Stomach (tissue), 4 donors: Measurements from ENCODE around the gene TAT.

Experiments used
- EP300 ChIP-seq: sonication (generic); formaldehyde crosslinking; IDR thresholded peaks from one replicate; pipeline ENCODE4 v1.6.1; 2017; ENCODE audit warnings: antibody characterized with exemption
- POLR2A ChIP-seq, 4 donors: fragments of 450-650 bp; IDR thresholded peaks; one replicate each; pipeline ENCODE4 v1.6.1; 2016; ENCODE audit warnings: antibody characterized with exemption in 4 of 4, control low read depth in 2 of 4, mild to moderate bottlenecking in 1 of 4, moderate library complexity in 1 of 4
- POLR2AphosphoS5 ChIP-seq, 3 donors: sonication (generic); formaldehyde crosslinking; IDR thresholded peaks; one replicate each; pipeline ENCODE4 v1.6.1; 2016; ENCODE audit warnings: antibody characterized with exemption in 3 of 3
- TF ChIP-seq, protein P1 (sequence below), 7 experiments: fragments of 450-650 bp in 4 of 7; fragments of 200-600 bp in 3 of 7; sonication (generic) in 3 of 7; IDR thresholded peaks; one replicate each; pipeline ENCODE4 v1.5.1; 2016 to 2019; ENCODE audit warnings: antibody characterized with exemption in 7 of 7, control low read depth in 2 of 7, mild to moderate bottlenecking in 1 of 7

DNA sequence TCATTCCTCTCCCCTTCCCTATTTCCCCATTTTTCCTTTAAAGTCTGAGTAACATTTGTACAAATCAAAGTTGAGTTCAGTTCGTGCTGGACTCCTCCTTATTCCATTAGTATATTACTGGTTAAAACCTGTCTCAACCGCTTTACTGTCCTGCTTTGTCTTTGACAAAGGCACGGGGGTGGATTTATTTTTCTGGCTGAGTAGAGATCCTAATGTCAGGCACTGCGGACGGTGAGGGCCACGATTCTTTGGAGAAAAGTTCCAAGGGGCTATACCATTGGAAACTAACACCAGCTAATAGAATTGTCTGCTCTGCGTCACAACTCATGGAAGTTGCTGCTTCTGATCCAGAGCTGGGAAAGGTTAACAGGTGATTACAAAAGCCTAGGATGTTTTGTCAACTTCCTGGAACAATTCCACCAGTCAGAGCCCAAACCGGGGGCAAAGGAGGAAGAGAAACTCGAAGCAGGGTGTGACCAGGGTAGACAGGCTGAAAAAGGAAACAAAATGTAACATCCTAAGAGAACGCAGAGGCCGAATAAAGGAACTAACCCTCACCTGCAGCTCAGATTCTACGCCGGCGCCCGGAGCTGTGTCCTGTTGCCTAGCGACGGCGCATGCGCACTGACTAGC, 12.4 kb downstream of the TAT start:
- TF ChIP-seq, protein P1, sequence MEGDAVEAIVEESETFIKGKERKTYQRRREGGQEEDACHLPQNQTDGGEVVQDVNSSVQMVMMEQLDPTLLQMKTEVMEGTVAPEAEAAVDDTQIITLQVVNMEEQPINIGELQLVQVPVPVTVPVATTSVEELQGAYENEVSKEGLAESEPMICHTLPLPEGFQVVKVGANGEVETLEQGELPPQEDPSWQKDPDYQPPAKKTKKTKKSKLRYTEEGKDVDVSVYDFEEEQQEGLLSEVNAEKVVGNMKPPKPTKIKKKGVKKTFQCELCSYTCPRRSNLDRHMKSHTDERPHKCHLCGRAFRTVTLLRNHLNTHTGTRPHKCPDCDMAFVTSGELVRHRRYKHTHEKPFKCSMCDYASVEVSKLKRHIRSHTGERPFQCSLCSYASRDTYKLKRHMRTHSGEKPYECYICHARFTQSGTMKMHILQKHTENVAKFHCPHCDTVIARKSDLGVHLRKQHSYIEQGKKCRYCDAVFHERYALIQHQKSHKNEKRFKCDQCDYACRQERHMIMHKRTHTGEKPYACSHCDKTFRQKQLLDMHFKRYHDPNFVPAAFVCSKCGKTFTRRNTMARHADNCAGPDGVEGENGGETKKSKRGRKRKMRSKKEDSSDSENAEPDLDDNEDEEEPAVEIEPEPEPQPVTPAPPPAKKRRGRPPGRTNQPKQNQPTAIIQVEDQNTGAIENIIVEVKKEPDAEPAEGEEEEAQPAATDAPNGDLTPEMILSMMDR (IDR thresholded peaks at IDR 0.05) = no peak
- TF ChIP-seq POLR2A (IDR thresholded peaks at IDR 0.05) (no peak), POLR2AphosphoS5 (IDR thresholded peaks at IDR 0.05) (no peak), EP300 (no peak)
